IMR-90 (cell line): Measurements from ENCODE around the gene ING3. TPM values are rescaled to one million over a fixed set of nuclear protein-coding genes. Genes with fewer than 3 reads are reported as not detected.

ENCODE experiments used
- ATAC-seq: fragments of 200-7000 bp; cut with Tn5 transposase; 2 replicates; pipeline ENCODE4 v1.9.1; 2020; ENCODE audit warnings: low read depth, mild to moderate bottlenecking, moderate library complexity
- BruUV-seq: library from RNA; stranded (reverse); fragments of 400-500 nt; replicated peaks from 2 replicates; lab custom pipeline; 2021; lab: Mats Ljungman, UMichigan
- CTCF ChIA-PET: fragments of 300-600 bp; formaldehyde crosslinking; extraction: SDS; loops from one replicate; lab custom pipeline; 2021; ENCODE audit warnings: antibody characterized with exemption; lab: Yijun Ruan, JAX
- POLR2A ChIA-PET: fragments of 300-600 bp; sonication (Branson Sonifier 250); formaldehyde crosslinking; loops from one replicate; lab custom pipeline; 2022; ENCODE audit warnings: antibody characterized with exemption; ENCODE audit not compliant: unreplicated experiment; lab: Charles Lee
- DNase-seq: peaks from one replicate; pipeline ENCODE4 v3.0.0; 2013
- H2AFZ ChIP-seq: replicated peaks from 2 replicates; pipeline ENCODE3; 2013; ENCODE audit warnings: low read length, mild to moderate bottlenecking; ENCODE audit not compliant: poor library complexity
- H2AK5ac ChIP-seq: 2 replicates; pipeline ENCODE4 v1.6.1; 2013; ENCODE audit warnings: low read depth, low read length, inconsistent platforms
- H2AK9ac ChIP-seq: replicated peaks from 2 replicates; pipeline ENCODE3; 2013; ENCODE audit warnings: mild to moderate bottlenecking, low read depth, low read length, moderate library complexity; ENCODE audit not compliant: poor library complexity
- H2BK120ac ChIP-seq: 2 replicates; pipeline ENCODE4 v1.6.1; 2013; ENCODE audit warnings: low read depth, low read length, inconsistent platforms
- H2BK15ac ChIP-seq: 3 replicates; pipeline ENCODE4 v1.6.1; 2013; ENCODE audit warnings: low read depth, low read length, inconsistent platforms
- H2BK20ac ChIP-seq: 2 replicates; pipeline ENCODE4 v1.6.1; 2013; ENCODE audit warnings: low read depth, mild to moderate bottlenecking, inconsistent platforms, low read length, moderate library complexity
- H2BK5ac ChIP-seq: 2 replicates; pipeline ENCODE4 v1.6.1; 2013; ENCODE audit warnings: mild to moderate bottlenecking, low read depth, low read length, inconsistent platforms; ENCODE audit not compliant: poor library complexity, severe bottlenecking
- H3K14ac ChIP-seq: replicated peaks from 2 replicates; pipeline ENCODE4 v1.6.1; 2013; ENCODE audit warnings: low read depth, low read length, inconsistent platforms
- H3K18ac ChIP-seq: 2 replicates; pipeline ENCODE4 v1.6.1; 2013; ENCODE audit warnings: low read depth, low read length, control low read depth
- H3K23ac ChIP-seq: 2 replicates; pipeline ENCODE4 v1.6.1; 2013; ENCODE audit warnings: low read depth, low read length, inconsistent platforms
- H3K27ac ChIP-seq: 2 replicates; pipeline ENCODE4 v1.5.1; 2013; ENCODE audit warnings: mild to moderate bottlenecking, control low read depth, low read length; ENCODE audit not compliant: insufficient read depth
- H3K27me3 ChIP-seq: 2 replicates; pipeline ENCODE4 v1.6.1; 2013; ENCODE audit warnings: low read length; ENCODE audit not compliant: control insufficient read depth, insufficient read depth
- H3K36me3 ChIP-seq: 2 replicates; pipeline ENCODE4 v1.6.1; 2013; ENCODE audit warnings: low read length, mixed read lengths; ENCODE audit not compliant: control insufficient read depth, insufficient read depth
- H3K4ac ChIP-seq: 2 replicates; pipeline ENCODE4 v1.6.1; 2013; ENCODE audit warnings: low read depth, low read length, inconsistent platforms
- H3K4me1 ChIP-seq: 2 replicates; pipeline ENCODE4 v1.6.1; 2013; ENCODE audit warnings: low read length, mixed read lengths; ENCODE audit not compliant: control insufficient read depth, insufficient read depth
- H3K4me2 ChIP-seq: 2 replicates; pipeline ENCODE4 v1.6.1; 2013; ENCODE audit warnings: low read depth, mild to moderate bottlenecking, control low read depth, low read length, moderate library complexity
- H3K4me3 ChIP-seq: 2 replicates; pipeline ENCODE4 v1.5.1; 2013; ENCODE audit warnings: low read depth, mild to moderate bottlenecking, control low read depth, low read length, moderate library complexity; ENCODE audit not compliant: insufficient read depth
- H3K56ac ChIP-seq: 2 replicates; pipeline ENCODE4 v1.6.1; 2013; ENCODE audit warnings: low read length, inconsistent platforms; ENCODE audit not compliant: insufficient read depth; ENCODE audit errors: extremely low read depth
- H3K79me1 ChIP-seq, 2 experiments: 2 replicates each; pipeline ENCODE4 v1.6.1; 2013; ENCODE audit warnings: low read length in 2 of 2, inconsistent platforms in 1 of 2, low read depth in 1 of 2
- H3K9ac ChIP-seq: 2 replicates; pipeline ENCODE4 v1.6.1; 2013; ENCODE audit warnings: low read depth, low read length, control low read depth
- H3K9me1 ChIP-seq: 2 replicates; pipeline ENCODE4 v1.6.1; 2013; ENCODE audit warnings: low read length, inconsistent platforms; ENCODE audit not compliant: insufficient read depth
- H3K9me3 ChIP-seq: 2 replicates; pipeline ENCODE4 v1.6.1; 2013; ENCODE audit warnings: low read length; ENCODE audit not compliant: control insufficient read depth, insufficient read depth
- H4K20me1 ChIP-seq: 2 replicates; pipeline ENCODE4 v1.6.1; 2013; ENCODE audit warnings: low read length, inconsistent platforms; ENCODE audit not compliant: insufficient read depth
- H4K5ac ChIP-seq: 2 replicates; pipeline ENCODE4 v1.6.1; 2013; ENCODE audit warnings: mild to moderate bottlenecking, low read depth, low read length, control low read depth
- H4K8ac ChIP-seq, 2 experiments: 2 replicates each; pipeline ENCODE4 v1.6.1; 2013; ENCODE audit warnings: low read depth in 2 of 2, low read length in 2 of 2, control low read depth in 1 of 2, inconsistent platforms in 1 of 2
- H4K91ac ChIP-seq: 2 replicates; pipeline ENCODE4 v1.6.1; 2013; ENCODE audit warnings: low read depth, low read length, inconsistent platforms; ENCODE audit not compliant: insufficient read depth
- BHLHE40 ChIP-seq: fragments of 150-350 bp; IDR thresholded peaks from 2 replicates; pipeline ENCODE4 v1.6.1; 2016; ENCODE audit warnings: mild to moderate bottlenecking, low read depth, low read length
- MAZ ChIP-seq: IDR thresholded peaks from 2 replicates; pipeline ENCODE4 v1.6.1; 2012; ENCODE audit warnings: low read depth, mild to moderate bottlenecking, low read length, improper control_type of control experiment, moderate library complexity, borderline replicate concordance
- NFE2L2 ChIP-seq: fragments of 150-350 bp; IDR thresholded peaks from 2 replicates; pipeline ENCODE4 v1.6.1; 2016; ENCODE audit warnings: low read depth, mild to moderate bottlenecking, low read length
- POLR2A ChIP-seq: IDR thresholded peaks from 2 replicates; pipeline ENCODE4 v1.6.1; 2012; ENCODE audit warnings: mild to moderate bottlenecking, low read depth, low read length
- RAD21 ChIP-seq: IDR thresholded peaks from 2 replicates; pipeline ENCODE4 v1.6.1; 2012; ENCODE audit warnings: low read length, improper control_type of control experiment
- WGBS, 2 experiments: methylation state at CpG; one replicate each; pipeline versions ENCODE4 v1.1.5 to v1.1.7; 2013; ENCODE audit warnings: missing lambda C conversion rate in 2 of 2; ENCODE audit not compliant: insufficient read length in 1 of 2; ENCODE audit errors: extremely low coverage in 2 of 2; 5-methylcytosine and 5-hydroxymethylcytosine counted together
- dilution Hi-C: fragments of 300-500 bp; cut with HindIII; formaldehyde crosslinking; loops from one replicate; pipeline ENCODE4 v1.14.3; 2018; ENCODE audit warnings: low sequenced_read_pairs; ENCODE audit not compliant: unreplicated experiment
- in situ Hi-C: fragments of 300-500 bp; cut with MboI; formaldehyde crosslinking; loops from 3 replicates; pipeline ENCODE4 v1.14.3; 2019; ENCODE audit warnings: low sequenced_read_pairs, inconsistent platforms, mixed read lengths
- intact Hi-C: fragments of 100-400 bp; cut with micrococcal nuclease; formaldehyde crosslinking; loops from 2 replicates; pipeline ENCODE4 v1.10.0; 2022
- polyA plus RNA-seq, 3 experiments: library from polyadenylated mRNA; depleted of rRNA; stranded (reverse); fragments of >200 nt; gene quantifications; 2 replicates each; pipeline ENCODE4 v1.2.3, GENCODE V29; 2012; ENCODE audit warnings: low replicate concordance in 1 of 3
- total RNA-seq: library from RNA; depleted of rRNA; stranded (reverse); fragments of >200 nt; gene quantifications from 2 replicates; pipeline ENCODE4 v1.2.3, GENCODE V29; 2012
- TF ChIP-seq, protein P1 (sequence below): conservative IDR thresholded peaks from 2 replicates; pipeline ENCODE4 v1.5.1; 2012; ENCODE audit warnings: mild to moderate bottlenecking, low read depth, low read length, improper control_type of control experiment
- TF ChIP-seq, protein P2 (sequence below): fragments of 150-350 bp; IDR thresholded peaks from 2 replicates; pipeline ENCODE4 v1.6.1; 2016; ENCODE audit warnings: low read depth, mild to moderate bottlenecking, low read length, moderate library complexity, borderline replicate concordance

ING3 gene
- total and polyA plus RNA-seq, 2 of the 4 experiments (the other 2 are of a cell fraction), result 7.2 to 11.3 TPM

DNA sequence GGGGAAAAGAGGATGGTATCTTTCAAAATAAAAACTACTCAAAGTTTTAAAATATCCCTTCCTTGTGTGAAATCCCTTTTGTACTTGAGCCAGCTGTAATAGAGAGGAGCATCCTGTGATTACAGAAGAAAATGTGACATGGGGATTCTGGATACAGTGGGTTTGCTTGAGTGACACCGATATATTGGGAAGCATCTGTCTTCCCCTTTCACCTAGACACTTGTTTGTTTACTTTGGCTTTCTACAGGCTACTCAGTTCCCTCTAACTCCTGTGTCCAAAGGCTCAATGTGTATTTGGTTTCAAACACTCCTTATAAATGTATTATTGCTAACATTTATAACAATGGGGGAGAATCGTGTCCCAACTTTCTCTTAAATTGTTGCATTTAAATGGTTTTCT, 62.3 kb downstream of the ING3 start:
- no peak for ATAC-seq
- Histone ChIP-seq H3K4me1 (peaks cover 10% of the 10 kb centered on the region), H4K5ac (no peak overlapping the region), H2BK20ac (no peak overlapping the region), H3K27ac (no peak overlapping the region), H2AK5ac (no peak overlapping the region), H3K79me1 (peaks cover 16 to 66% of the 10 kb centered on the region in 2 experiments), H3K9me3 (no peaks in the 10 kb centered on the region), H4K91ac (no peak overlapping the region), H3K56ac (no peak overlapping the region), H2BK15ac (no peak overlapping the region), H2AK9ac (no peak overlapping the region), H2AFZ (no peak overlapping the region), H3K14ac (no peak overlapping the region), H3K36me3 (peaks cover 2% of the 10 kb centered on the region; the same call in 1 of the 2 replicates), H3K9ac (no peak overlapping the region), H3K4ac (no peak overlapping the region), H3K4me2 (no peak overlapping the region), H3K9me1 (peaks cover 13% of the 10 kb centered on the region), H3K18ac (no peak overlapping the region; the same call in 1 of the 2 replicates), H4K8ac (no peak overlapping the region), H2BK5ac (no peak overlapping the region), H3K27me3 (no peaks in the 10 kb centered on the region), H3K4me3 (no peak overlapping the region), H2BK120ac (no peak overlapping the region), H4K20me1 (peaks cover 9% of the 10 kb centered on the region; the same call in 1 of the 2 replicates), H3K23ac (no peak overlapping the region)
- BruUV-seq, result no TSS peak
- POLR2A ChIA-PET, result no interaction called here
- CTCF ChIA-PET, result no interaction called here
- no peak for DNase-seq
- WGBS, 2 experiments, result no CpG with 5 or more reads among the region's 2 CpGs
- no peak for TF ChIP-seq POLR2A
- no peak for TF ChIP-seq BHLHE40
- TF ChIP-seq, protein P1, sequence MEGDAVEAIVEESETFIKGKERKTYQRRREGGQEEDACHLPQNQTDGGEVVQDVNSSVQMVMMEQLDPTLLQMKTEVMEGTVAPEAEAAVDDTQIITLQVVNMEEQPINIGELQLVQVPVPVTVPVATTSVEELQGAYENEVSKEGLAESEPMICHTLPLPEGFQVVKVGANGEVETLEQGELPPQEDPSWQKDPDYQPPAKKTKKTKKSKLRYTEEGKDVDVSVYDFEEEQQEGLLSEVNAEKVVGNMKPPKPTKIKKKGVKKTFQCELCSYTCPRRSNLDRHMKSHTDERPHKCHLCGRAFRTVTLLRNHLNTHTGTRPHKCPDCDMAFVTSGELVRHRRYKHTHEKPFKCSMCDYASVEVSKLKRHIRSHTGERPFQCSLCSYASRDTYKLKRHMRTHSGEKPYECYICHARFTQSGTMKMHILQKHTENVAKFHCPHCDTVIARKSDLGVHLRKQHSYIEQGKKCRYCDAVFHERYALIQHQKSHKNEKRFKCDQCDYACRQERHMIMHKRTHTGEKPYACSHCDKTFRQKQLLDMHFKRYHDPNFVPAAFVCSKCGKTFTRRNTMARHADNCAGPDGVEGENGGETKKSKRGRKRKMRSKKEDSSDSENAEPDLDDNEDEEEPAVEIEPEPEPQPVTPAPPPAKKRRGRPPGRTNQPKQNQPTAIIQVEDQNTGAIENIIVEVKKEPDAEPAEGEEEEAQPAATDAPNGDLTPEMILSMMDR, result no peak
- TF ChIP-seq NFE2L2, result no peak
- TF ChIP-seq MAZ, result no peak
- TF ChIP-seq RAD21, result no peak
- TF ChIP-seq, protein P2, sequence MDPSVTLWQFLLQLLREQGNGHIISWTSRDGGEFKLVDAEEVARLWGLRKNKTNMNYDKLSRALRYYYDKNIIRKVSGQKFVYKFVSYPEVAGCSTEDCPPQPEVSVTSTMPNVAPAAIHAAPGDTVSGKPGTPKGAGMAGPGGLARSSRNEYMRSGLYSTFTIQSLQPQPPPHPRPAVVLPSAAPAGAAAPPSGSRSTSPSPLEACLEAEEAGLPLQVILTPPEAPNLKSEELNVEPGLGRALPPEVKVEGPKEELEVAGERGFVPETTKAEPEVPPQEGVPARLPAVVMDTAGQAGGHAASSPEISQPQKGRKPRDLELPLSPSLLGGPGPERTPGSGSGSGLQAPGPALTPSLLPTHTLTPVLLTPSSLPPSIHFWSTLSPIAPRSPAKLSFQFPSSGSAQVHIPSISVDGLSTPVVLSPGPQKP, result no peak
- dilution Hi-C loops (no loop called here), intact Hi-C loops (no loop called here), in situ Hi-C loops (no loop called here)
